ENCODE measurements around the gene AGA.

- no peak for TF ChIP-seq CTCF (IDR thresholded peaks at IDR 0.05)
- no peak for TF ChIP-seq REST (IDR thresholded peaks at IDR 0.05; ENCODE audit: low read depth, low read length)
- TF ChIP-seq FOSL2 (IDR thresholded peaks at IDR 0.05; ENCODE audit: borderline replicate concordance, low read depth), result no peak
Observed at GRCh38 chr4:177483271-177483670, 41.0 kb upstream of the AGA start.

Data from SK-N-SH (cell line).